SK-N-SH (cell line): ENCODE measurements around the gene BORCS5.

ENCODE experiments used
- CTCF ChIP-seq: fragments of 200-600 bp; sonication (generic); IDR thresholded peaks from 2 replicates; pipeline ENCODE4 v1.6.1; 2017; ENCODE audit warnings: antibody characterized with exemption, mild to moderate bottlenecking, moderate library complexity
- POLR2AphosphoS5 ChIP-seq: IDR thresholded peaks from 2 replicates; pipeline ENCODE4 v1.6.1; 2012; ENCODE audit warnings: low read depth, low read length
- RCOR1 ChIP-seq: fragments of 150-350 bp; IDR thresholded peaks from 2 replicates; pipeline ENCODE4 v1.6.1; 2017; ENCODE audit warnings: antibody characterized with exemption, low read length
- RFX5 ChIP-seq: IDR thresholded peaks from 2 replicates; pipeline ENCODE4 v1.6.1; 2012; ENCODE audit warnings: mild to moderate bottlenecking, improper control_type of control experiment, low read length
- SIN3A ChIP-seq: IDR thresholded peaks from 2 replicates; pipeline ENCODE4 v1.6.1; 2012; ENCODE audit warnings: low read depth, mild to moderate bottlenecking, low read length, moderate library complexity, borderline replicate concordance
- TAF1 ChIP-seq: IDR thresholded peaks from 2 replicates; pipeline ENCODE4 v1.6.1; 2012; ENCODE audit warnings: low read depth, mild to moderate bottlenecking, low read length, moderate library complexity, borderline replicate concordance

- no peak for TF ChIP-seq SIN3A
- no peak for TF ChIP-seq RCOR1
- TF ChIP-seq TAF1, result no peak
- no peak for TF ChIP-seq RFX5
- no peak for TF ChIP-seq CTCF
- TF ChIP-seq POLR2AphosphoS5, result no peak
These were observed 111.7 kb downstream of the BORCS5 start for GRCh38 chr12:12468575-12468974.
